KG1 (cell line): ENCODE results near the gene CALM3.
"Not testable (repeated sequence)": the region's sequence is repeated elsewhere in the genome, so short reads cannot be mapped to it uniquely, and the experiment has no call there.

Experiments
- DNase-seq: peaks from one replicate; lab custom pipeline; 2025; lab: John Stamatoyannopoulos, UW

The CALM3 gene

DNA sequence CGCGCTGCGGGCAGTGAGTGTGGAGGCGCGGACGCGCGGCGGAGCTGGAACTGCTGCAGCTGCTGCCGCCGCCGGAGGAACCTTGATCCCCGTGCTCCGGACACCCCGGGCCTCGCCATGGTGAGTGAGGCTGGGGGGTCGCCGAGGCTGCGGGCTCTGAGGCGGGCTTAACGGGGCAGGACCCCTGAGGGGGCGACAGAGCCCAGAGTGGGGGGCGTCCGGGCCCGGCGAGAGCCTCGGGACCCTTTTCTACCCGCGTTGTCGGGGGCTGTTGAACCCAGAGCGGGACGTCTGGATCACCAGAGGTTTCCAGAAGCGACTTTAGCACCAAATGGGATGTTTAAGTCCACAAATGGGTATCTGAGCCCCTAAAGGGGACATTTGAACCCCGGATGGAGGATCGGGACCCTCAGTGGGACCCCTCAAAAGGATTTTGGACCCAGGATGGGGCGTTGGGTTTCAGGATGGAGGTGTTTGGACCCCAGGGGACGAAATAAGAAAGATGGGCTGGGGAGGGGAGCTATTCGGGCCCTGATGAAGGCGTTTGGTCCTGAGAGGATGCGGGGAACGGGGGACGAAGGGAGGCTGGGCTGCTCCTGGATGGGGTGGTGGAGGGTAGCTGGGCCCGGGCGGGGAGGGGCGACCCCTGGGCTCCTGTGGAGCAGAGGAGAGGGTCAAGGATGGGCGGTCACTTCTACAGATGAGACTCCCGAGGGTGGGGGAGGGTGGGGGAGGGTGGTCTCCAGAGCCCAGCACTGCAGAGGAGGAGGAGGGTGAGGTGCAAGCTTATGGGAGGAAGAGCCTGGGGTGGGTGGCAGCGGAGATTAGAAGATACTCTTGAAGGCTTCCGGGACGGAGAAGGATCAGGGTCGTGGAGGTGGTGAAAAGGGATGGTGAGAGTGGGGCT is at the start of gene CALM3:
Gene CALM3 (plus strand): TSS at position 13 of the 907 bp plus-strand sequence. CDS start 105 bp downstream, at position 118.
- DNase-seq: no peak

DNA sequence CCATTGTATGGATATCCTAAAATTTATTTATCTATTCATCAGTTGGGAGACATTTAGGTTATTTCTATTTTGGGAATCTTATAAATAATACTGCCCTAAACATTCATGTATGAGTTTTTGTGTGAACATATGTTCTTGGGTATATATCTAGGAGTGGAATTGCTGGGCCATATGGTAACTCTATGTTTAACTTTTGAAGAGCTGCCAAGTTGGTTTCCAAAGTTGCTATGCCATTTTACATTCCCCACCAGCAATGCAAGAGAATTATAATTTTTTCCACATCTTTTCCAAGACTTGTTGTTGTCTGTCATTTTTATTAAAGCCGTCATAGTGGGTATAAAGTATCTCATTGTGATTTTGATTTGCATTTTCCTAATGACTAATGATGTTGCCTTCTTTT is 48.2 kb upstream of the CALM3 start:
- no peak for DNase-seq

DNA sequence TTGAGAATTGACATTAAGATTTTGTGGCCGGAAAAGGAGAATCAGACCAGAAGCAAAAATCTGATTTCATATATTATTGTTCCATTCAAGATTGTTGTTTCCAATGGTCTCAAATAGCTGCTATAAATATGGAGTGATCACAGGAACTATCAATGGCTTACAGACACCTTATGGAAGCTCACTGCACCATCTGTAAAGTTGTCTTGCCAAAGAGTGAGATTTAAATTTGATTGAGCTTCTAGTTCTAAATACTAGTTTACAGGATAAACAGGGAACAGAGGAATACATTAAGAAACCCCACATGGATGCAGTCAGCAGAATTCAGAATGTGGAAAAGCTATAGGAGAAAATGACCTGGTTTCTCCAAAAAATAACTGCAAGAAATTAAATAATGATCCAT is 47.0 kb upstream of the CALM3 start:
- DNase-seq: no peak

DNA sequence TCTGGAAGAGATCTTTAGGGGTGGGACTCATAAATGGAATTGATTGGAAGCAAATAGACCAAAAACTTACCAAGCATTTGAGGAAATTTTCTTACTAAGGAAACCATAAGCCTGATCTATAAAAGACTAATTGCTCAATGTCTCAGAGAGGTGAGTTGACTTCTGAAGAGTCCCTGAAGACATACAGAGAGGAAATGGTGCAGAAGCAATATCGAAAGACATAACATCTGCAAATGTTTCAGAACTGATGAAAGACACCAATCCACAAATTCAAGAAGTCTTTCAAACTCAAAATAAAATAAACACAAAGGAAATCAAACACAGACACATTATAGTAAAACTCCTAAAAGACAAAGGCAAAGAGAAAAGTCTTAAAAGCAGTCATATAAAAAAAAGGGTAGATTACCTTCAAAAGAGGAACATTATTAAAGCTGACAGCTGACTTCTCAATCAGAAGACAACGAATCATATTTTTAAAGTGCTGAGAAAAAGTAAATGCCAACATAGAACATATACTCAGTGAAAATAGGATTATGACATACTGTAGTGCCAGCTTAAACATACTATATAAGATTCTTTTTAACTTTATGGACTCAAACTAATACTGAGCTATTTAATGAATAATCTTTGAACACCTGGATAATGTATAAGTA is 45.4 kb upstream of the CALM3 start:
- DNase-seq: no peak

DNA sequence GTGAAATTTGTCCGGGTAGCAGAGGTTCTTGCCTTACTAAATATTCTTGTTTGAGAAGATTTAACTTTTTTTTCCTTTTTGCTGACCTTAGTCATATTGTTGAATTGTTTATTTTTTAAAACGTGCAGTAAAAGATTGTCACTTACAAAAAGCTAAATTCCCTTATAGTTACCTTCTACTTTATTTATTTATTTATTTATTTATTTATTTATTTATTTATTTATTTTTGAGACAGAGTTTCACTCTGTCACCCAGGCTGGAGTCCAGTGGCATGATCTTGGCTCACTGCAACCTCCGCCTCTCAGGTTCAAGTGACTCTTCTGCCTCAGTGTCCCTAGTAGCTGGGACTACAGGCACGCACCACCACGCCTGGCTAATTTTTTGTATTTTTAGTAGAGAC is 44.7 kb upstream of the CALM3 start:
- not testable (repeated sequence) for DNase-seq

DNA sequence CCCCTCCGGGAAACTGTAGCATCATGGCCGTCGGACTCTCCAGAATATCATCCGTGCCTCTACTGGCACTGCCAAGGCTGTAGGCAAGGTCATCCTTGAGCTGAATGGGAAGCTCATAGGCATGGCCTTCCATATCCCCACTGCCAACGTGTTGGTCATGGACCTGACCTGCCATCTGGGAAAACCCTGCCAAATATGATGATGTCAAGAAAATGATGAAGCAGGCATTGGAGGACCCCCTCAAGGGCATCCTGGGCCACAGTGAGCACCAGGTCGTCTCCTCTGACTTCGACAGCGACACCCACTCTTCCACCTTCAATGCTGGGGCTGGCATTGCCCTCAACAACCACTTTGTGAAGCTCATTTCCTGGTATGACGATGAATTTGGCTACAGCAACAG is 41.9 kb upstream of the CALM3 start:
- DNase-seq: no peak

DNA sequence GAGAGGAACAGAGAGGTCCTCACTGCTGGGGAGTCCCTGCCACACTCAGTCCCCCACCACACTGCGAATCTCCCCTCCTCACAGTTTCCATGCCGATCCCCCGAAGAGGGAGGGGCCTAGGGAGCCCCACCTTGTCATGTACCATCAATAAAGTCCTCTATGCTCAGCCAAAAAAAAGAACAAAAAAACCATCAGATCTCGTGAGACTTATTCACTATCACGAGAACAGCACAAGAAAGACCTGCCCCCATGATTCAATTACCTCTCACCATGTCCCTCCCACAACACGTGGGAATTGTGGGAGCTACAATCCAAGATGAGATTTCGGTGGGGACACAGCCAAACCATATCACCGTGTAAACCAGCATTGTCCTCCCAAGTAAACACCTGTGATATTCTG is 41.5 kb upstream of the CALM3 start:
- not testable (repeated sequence) for DNase-seq

DNA sequence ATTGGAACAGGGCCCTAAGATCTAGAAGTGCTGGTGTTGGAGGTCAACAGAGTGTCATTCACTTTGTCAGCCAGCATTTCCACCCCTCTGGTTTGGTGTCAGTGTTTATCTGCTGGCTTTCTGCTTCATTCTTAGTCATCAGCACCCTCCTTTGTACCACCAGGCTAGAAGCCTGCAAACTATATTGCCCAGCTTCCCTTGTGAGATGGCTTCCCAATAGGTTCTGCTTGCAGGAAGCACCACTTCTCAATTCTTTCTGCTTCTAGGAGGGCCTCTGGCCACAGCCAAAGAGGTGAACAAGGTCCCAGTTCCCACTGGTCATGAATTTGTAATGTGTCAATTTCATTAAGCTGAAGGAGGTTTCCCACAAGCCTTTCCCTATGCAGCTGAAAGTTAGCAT is 36.4 kb upstream of the CALM3 start:
- DNase-seq: no peak

DNA sequence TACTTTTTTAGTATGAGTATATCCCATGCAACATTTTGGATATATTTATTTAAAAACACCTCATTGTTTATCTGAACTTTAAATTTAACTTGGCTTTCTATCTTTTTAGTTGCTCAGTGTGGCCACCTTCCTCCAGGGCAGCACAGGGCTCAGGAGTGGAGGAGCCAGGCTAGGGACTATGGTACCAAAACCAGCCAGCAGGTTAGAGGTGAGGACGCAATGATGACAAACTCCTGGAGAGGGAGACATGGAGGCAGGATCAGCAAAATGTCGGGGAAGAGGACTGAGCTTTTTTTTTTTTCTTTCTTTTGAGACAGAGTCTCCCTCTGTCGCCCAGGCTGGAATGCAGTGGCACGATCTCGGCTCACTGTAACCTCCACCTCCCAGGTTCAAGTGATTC is 29.6 kb upstream of the CALM3 start:
- DNase-seq: no peak

DNA sequence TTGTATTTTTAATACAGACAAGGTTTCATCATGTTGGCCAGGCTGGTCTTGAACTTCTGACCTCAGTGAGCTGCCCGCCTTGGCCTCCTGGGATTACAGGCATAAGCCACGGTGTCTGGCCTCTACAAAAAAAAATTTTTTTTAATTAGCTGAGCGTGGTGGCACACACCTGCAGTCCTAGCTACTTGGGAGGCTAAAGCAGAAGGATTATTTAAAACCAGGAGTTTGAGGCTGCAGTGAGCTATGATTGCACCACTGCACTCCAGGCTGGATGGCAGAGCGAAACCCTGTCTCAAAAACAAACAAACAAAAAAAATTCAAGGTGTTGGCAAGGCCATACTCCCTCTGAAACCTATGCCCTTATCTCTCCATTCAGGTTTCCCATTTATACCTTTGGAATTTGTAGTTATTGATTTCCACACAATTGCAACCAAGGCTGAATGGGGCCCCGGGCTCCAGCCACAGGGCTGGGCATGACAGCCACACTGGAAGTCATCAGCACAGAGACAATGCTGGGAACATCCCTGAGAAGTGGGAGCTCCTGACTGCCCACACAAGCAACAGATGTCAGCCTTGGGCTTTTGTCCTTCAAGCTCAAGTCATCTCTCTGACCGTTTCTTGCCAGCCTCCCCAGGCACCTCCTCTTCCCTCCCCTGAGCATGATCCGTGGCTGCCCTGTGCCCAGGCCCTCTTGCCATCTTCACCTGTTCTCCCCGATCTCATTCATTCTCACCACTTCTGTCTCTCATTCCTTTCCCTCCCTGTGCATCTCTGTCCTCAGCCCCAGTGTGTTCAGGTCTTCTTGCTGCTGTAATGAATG is 27.2 kb upstream of the CALM3 start:
- DNase-seq: no peak

DNA sequence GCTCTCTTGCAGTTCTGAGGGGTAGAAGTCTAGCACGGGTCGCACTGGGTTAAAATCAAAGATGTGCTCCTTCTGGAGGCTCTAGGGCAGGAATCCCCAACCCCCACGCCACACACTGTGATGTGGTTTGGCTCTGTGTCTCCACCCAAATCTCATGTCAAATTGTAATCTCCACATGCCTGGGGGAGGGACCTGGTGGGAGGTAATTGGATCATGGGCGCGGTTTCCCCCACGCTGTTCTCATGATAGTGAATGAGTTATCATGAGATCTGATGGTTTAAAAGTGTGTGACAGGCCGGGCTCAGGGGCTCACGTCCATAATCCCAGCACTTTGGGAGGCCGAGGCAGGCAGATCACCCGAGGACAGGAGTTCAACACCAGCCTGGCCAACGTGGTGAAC is 26.6 kb upstream of the CALM3 start:
- no peak for DNase-seq

DNA sequence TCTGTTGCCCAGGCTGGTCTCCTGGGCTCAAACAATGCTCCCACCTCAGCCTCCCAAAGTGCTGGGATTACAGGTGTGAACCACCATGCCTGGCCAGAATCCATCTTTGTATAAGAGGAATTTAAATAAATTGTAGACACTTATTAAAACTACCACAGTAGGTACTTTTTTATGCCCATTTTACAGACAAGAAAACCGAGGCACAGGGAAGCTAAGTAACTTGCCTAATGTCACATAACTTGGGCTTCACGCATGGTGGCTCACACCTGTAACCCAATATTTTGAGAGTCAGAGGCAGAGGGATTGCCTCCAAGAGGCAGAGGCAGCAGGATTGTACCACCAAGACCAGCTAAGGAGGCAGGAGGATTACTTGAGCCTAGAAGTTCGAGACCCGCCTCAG is 22.7 kb upstream of the CALM3 start:
- no peak for DNase-seq

DNA sequence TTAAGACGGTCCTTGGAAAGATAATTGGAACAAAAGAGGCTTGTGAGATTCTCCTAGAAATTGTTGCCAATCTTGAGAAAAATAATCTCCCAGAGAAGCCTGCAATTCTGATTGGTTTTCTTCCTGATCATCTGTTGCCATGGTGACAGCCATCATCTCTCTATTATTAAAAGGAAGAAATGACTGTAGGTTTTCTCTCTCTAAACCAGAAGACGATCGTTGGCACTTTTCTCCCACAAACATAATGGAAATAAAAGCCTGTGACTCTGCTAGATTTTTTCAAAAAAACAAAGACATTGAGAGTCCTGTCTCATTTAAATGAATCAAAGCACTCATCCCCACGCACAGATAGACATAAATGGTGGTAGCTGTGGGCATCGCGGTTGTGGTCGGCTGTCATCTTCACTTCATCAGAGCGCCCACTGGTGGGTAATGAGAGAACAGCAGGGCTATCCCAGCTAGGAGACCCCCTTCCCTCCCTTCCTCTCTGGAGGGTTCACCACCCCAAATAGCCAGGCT is 21.7 kb upstream of the CALM3 start:
- no peak for DNase-seq

DNA sequence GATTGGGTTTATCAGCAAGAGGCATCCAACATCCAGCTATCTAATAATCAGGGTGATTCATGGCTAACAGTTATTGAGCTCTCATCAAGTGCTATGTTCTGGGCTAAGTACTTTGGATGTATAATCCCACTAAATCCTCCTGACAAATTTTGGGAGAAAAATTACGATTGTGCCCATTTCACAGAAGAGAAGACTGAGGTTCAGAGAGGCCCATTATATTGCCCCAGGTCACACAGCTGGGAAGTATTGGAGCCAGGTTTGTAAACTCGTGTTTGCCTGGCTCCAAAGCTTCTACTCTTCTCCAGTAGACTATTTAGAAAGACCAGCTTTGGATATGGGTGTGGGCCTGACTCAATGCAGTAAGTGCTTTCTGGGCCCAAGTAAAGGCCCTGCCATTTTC is 20.9 kb upstream of the CALM3 start:
- DNase-seq: no peak

DNA sequence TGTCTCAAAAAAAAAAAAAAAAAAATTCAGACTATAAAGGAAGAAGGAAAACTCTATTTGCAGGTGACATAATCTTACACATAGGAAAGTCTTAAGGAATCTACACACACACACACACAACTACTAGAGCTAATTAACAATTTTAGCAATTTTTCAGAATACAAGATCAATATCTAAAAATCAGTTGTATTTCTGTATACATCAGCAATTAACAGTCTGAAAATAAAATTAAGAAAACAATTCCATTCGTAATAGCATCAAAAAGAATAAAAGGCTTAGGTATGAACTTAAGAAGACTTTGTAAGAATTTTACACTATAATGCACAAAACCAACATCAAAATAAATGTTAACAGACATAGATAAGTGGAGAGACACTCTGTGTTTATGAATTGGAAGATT is 15.6 kb upstream of the CALM3 start:
- no peak for DNase-seq

DNA sequence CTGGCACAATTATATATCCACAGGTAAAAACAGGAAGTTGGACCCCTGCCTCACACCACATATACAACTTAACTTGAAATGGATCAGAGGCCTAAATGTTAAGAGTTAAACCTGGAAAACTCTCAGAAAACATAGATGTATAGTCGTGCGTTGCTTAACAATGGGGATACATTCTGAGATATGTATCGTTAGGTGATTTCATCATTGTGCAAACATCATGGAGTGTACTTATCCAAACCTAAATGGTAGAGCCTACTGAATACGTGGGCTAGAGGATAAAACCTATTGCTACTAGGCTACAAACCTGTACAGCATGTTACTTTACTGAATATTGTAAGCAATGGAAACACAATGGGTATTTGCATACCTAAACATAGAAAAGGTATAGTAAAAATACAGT is 14.8 kb upstream of the CALM3 start:
- DNase-seq: no peak

DNA sequence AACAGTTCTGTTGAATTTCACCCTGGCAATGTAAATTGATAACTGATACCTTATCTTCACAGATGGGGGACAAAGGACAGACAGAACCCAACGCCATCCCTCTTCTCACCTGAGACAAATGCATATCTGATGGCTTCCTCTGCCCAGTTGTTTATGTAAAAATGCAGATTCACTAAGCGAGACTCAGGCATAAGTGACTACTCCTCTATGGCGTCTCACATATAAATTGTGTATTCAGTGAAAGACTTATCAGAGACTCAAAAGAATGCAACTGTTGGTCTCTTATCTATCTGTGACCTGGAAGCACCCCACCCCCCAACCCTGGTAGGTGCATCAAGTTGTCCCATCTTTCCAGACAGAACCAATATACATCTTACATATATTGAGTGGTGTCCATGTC is 13.3 kb upstream of the CALM3 start:
- DNase-seq: no peak

DNA sequence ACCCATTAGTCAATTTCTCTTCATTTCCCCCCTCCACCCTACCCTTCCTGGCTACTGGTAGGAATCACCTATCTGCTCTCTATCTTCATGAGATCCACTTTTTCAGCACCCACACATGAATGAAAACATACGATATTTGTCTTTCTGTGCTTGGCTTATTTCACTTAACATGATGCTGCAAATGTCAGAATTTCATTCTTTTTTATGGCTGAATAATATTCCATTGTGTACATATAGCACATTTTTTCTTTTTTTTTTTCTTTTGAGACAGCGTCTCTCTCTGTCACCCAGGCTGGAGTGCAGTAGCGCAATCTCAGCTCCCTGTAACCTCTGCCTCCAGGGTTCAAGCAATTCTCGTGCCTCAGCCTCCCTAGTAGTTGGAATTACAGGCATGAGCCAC is 9.9 kb upstream of the CALM3 start:
- no peak for DNase-seq

DNA sequence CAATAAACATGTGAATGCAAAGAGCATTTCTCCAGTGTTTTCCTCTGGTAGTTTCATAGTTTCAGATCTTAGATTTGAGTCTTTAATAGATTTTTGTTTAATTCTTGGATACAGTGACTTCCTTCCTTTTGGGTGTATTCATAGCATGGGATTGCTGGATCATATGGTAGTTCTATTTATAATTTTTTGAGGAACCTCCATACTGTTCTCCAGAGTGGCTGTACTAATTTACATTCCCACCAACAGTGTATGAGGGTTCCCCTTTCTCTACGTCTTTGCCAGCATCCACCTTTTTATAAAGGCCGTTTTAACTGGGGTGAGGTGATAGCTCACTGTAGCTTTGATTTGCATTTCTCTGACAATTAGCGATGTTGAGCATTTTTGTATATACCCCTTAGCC is 9.3 kb upstream of the CALM3 start:
- DNase-seq: no peak

DNA sequence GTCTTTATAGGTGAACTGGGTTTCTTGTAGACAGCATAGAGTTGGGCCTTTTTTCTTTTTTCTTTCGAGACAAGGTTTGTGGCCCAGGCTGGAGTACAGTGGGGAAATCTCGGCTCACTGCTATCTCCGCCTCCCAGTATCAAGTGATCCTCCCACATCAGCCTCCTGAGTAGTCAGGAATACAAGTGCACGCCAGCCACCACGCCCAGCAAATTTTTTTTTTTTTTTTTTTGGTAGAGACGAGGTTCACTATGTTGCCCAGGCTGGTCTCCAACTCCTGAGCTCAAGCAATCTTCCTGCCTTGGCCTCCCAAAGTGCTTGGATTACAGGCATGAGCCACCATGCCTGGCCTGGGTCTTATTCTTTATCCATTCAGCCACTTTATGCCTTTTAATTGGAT is 5.1 kb upstream of the CALM3 start:
- no peak for DNase-seq

DNA sequence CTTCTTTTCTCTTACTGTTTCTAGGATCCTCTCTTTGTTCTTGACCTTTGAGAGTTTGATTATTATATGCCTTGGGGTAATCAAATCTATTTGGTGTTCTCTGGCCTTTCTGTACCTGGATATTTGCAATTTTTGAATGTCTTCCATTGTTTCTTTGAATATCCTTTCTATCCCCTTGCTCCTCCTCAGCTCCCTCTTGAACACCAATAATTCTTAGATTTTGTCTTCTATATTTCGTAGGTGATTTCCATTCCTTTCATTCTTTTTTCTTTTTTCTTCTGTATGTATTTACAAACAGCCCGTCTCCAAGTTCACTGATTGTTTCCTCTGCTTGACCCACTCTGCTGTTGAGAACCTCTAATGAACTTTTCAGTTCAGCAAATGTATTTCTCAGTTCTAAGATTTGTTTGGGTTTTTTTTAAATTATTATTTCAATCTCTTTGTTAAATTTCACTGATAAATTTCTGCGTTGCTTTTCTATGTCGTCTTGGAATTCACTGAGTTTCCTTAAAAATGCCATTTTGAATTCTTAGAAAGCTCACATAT is 2.7 kb upstream of the CALM3 start:
- no peak for DNase-seq

DNA sequence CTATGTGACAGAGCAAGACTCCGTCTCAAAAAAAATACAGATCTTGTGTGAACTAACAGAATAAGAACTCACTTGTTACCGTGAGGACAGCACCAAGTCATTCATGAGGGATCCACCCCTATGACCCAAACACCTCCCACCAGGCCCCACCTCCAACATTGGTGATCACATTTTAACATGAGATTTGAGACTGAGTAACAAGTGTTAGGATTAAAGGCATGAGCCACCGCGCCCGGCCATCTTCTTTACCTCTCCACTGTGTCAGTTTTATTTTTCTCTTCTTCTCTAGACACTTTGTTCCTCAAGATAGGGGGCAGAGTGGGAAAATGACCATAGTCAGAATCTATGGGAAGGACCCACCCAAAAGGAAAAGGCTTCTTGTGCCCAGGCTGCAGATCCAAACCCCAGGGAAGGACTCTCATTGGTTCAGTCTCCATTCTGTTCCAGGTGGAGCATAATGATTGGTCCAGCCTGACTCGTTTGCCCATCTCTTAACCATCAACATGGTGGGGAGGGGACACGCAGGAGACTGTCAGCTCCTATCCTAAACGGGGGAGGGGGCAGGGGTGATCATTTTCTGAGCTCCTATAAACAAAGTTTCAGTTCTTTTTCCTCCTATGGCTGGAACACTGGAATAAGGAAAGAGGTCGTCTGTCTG is 1.3 kb upstream of the CALM3 start:
- DNase-seq: no peak
